ENCODE results near the gene ZNG1C. TPM values are rescaled to one million over a fixed set of nuclear protein-coding genes. Genes with fewer than 3 reads are reported as not detected.
"Not testable (repeated sequence)": the region's sequence is repeated elsewhere in the genome, so short reads cannot be mapped to it uniquely, and the experiment has no call there.

Gene ZNG1C
- total RNA-seq, 1 experiment from 2014 or later, result 22.4 TPM

DNA sequence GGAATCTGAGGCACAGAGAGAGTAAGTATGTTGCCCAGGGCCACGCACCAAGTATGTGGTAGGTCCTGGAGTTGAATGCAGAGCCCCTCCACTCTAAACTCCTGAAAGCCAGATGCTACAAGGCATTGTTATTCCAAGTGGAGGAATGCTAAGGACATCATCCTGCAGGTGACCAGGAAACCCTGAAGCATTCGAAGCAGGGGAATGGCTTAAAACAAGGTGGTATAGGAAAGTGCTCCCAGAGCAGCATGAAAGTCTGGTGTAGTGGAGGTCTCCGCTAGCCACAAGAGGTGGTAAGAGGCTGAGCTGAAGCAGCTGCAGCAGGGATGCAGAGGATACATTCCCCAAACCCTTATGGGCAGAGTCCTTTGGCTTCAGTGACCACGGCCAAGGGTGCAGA lies 87.3 kb downstream of the ZNG1C start:
- H3K4me3 ChIP-seq (ENCODE audit: low read depth in 2 of 2, low read length in 2 of 2); DNase-seq (ENCODE audit: low read depth, low spot score); POLR2A ChIA-PET; H3K27me3 ChIP-seq (ENCODE audit: control insufficient read depth, insufficient read depth, low read length); H3K27ac ChIP-seq (ENCODE audit: low read length); ATAC-seq; H3K9me3 ChIP-seq (ENCODE audit: control insufficient read depth, insufficient read depth, low read depth, low read length); BruUV-seq (replicated peaks); H3K4me1 ChIP-seq (ENCODE audit: control insufficient read depth, insufficient read depth, low read length); intact Hi-C loops (cut with micrococcal nuclease; ENCODE audit: unreplicated experiment); in situ Hi-C loops (cut with HindIII; ENCODE audit: low pct_unique_long_range_greater_than_20kb, low sequenced_read_pairs); CTCF ChIA-PET; H3K36me3 ChIP-seq (ENCODE audit: control insufficient read depth, insufficient read depth, low read length): not testable (repeated sequence)

DNA sequence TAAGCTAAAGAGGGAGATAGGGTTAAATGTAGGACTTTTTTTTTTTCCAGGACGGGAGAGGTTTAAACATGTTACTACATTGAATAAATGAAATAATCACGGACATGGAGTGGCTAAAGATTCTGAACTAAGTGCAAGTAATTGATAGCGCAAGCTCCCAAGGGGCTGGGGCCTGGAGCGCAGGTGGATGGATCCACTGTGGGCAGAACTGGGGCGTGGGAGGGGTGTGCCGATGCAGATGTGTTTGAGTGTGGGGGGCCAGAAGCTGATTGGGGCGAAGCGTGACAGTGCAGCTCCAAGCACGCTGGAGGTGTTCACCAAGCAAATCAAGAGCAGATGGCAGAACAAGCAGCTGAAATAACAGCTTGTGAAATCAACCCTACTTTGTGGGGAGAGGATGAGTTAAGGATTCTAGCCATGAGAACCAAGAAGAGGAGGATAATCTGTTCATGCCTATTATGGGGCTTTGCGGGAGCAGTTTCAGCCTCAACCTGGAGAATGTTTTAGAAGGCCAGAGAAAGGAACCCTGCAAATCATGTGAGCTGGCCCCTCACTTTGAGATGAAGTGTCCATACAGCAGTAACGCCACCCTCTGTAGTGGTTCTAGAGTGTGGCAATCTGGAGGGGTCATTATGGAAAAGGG lies 88.9 kb downstream of the ZNG1C start:
- H3K9me3 ChIP-seq (ENCODE audit: control insufficient read depth, insufficient read depth, low read depth, low read length); H3K4me1 ChIP-seq (ENCODE audit: control insufficient read depth, insufficient read depth, low read length); ATAC-seq; H3K36me3 ChIP-seq (ENCODE audit: control insufficient read depth, insufficient read depth, low read length); H3K27me3 ChIP-seq (ENCODE audit: control insufficient read depth, insufficient read depth, low read length); CTCF ChIA-PET; in situ Hi-C loops (cut with HindIII; ENCODE audit: low pct_unique_long_range_greater_than_20kb, low sequenced_read_pairs); BruUV-seq (replicated peaks); H3K4me3 ChIP-seq (ENCODE audit: low read depth in 2 of 2, low read length in 2 of 2); H3K27ac ChIP-seq (ENCODE audit: low read length); intact Hi-C loops (cut with micrococcal nuclease; ENCODE audit: unreplicated experiment); POLR2A ChIA-PET; DNase-seq (ENCODE audit: low read depth, low spot score): not testable (repeated sequence)

- H3K4me3 ChIP-seq (ENCODE audit: low read depth in 2 of 2, low read length in 2 of 2); POLR2A ChIA-PET; CTCF ChIA-PET; intact Hi-C loops (cut with micrococcal nuclease; ENCODE audit: unreplicated experiment); ATAC-seq; BruUV-seq (replicated peaks); DNase-seq (ENCODE audit: low read depth, low spot score); H3K27ac ChIP-seq (ENCODE audit: low read length); H3K27me3 ChIP-seq (ENCODE audit: control insufficient read depth, insufficient read depth, low read length); H3K4me1 ChIP-seq (ENCODE audit: control insufficient read depth, insufficient read depth, low read length); in situ Hi-C loops (cut with HindIII; ENCODE audit: low pct_unique_long_range_greater_than_20kb, low sequenced_read_pairs); H3K36me3 ChIP-seq (ENCODE audit: control insufficient read depth, insufficient read depth, low read length); H3K9me3 ChIP-seq (ENCODE audit: control insufficient read depth, insufficient read depth, low read depth, low read length): not testable (repeated sequence)
Observed at GRCh38 chr9:68332122-68332521, 90.3 kb downstream of the ZNG1C start.

DNA sequence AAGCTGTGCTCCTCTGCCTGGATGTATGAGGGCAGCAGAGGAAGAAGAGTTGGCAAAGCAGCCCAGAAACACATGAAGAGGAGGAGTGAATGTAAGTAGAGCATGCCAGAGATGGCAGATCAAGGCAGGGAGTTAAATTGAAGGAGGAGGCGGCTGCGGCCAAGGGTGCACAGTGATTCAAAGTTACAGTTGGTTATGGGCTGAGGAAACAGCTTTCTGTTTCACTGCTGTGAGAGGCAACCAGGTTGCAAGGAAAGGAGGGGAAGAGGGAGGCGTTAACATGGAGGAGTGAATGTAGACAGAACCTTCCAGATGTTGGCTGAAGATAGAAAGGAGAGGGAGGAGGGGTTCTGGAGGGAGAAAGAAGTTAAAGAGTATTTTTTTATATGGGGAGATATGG lies 94.2 kb downstream of the ZNG1C start:
- H3K4me3 ChIP-seq (ENCODE audit: low read depth in 2 of 2, low read length in 2 of 2); H3K4me1 ChIP-seq (ENCODE audit: control insufficient read depth, insufficient read depth, low read length); ATAC-seq; in situ Hi-C loops (cut with HindIII; ENCODE audit: low pct_unique_long_range_greater_than_20kb, low sequenced_read_pairs); H3K36me3 ChIP-seq (ENCODE audit: control insufficient read depth, insufficient read depth, low read length); H3K27me3 ChIP-seq (ENCODE audit: control insufficient read depth, insufficient read depth, low read length); intact Hi-C loops (cut with micrococcal nuclease; ENCODE audit: unreplicated experiment); H3K27ac ChIP-seq (ENCODE audit: low read length); POLR2A ChIA-PET; DNase-seq (ENCODE audit: low read depth, low spot score); H3K9me3 ChIP-seq (ENCODE audit: control insufficient read depth, insufficient read depth, low read depth, low read length); BruUV-seq (replicated peaks); CTCF ChIA-PET: not testable (repeated sequence)

DNA sequence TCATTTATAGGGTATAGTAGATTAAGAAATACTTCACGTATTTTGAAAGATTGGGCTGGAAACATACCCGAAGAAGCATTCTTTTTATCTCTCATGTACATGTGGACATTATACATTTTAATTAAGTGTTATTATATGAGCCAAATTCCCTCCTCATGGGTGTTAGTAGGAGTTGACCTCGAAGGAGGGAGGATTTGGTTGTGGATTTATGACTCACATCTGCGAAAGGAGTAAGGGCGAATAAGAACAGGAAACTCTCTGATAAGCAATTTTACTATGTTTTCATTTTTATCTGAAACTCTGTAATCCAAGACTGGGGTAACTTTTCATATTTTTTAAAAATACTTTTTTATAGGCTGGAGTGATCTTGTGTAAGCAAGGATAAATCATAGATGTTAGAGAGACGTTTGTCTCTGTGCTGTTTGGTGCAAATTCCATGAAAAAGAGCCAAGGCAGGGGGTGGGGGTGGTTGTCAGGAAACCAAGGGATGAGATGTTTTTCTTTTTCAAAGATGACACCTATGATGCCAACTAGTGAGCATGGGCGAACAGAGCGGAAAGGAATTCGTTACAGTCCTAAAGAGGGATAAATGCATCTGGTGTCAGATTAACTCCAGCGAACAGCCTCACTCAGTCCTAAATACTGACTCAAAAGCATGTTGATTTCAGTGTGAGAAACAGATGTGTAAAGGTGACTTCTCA lies 95.0 kb downstream of the ZNG1C start:
- BruUV-seq (replicated peaks); H3K36me3 ChIP-seq (ENCODE audit: control insufficient read depth, insufficient read depth, low read length); H3K27ac ChIP-seq (ENCODE audit: low read length); POLR2A ChIA-PET; H3K4me3 ChIP-seq (ENCODE audit: low read depth in 2 of 2, low read length in 2 of 2); H3K9me3 ChIP-seq (ENCODE audit: control insufficient read depth, insufficient read depth, low read depth, low read length); DNase-seq (ENCODE audit: low read depth, low spot score); in situ Hi-C loops (cut with HindIII; ENCODE audit: low pct_unique_long_range_greater_than_20kb, low sequenced_read_pairs); ATAC-seq; H3K4me1 ChIP-seq (ENCODE audit: control insufficient read depth, insufficient read depth, low read length); H3K27me3 ChIP-seq (ENCODE audit: control insufficient read depth, insufficient read depth, low read length); CTCF ChIA-PET; intact Hi-C loops (cut with micrococcal nuclease; ENCODE audit: unreplicated experiment): not testable (repeated sequence)

DNA sequence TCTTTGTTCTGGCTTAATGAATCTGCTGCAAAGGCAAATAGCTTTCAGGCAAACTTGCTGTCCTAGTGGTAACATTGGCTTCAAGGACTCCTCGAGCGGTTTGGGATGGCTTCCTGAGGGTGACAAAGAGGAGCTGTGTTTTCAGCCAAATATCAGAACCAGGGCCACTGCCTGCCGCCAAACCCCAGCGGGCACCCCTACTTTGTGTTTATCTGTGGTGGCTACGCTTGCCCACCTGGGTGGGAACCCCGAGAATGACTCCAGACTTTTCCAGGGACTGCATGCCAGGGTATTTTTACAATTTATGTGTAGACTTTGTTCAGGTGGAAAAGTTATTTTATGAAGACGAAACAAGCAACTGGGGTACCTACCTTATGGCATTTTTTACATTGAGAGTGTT lies 96.2 kb downstream of the ZNG1C start:
- H3K4me3 ChIP-seq (ENCODE audit: low read depth in 2 of 2, low read length in 2 of 2); H3K27ac ChIP-seq (ENCODE audit: low read length); CTCF ChIA-PET; in situ Hi-C loops (cut with HindIII; ENCODE audit: low pct_unique_long_range_greater_than_20kb, low sequenced_read_pairs); H3K36me3 ChIP-seq (ENCODE audit: control insufficient read depth, insufficient read depth, low read length); ATAC-seq; POLR2A ChIA-PET; H3K27me3 ChIP-seq (ENCODE audit: control insufficient read depth, insufficient read depth, low read length); intact Hi-C loops (cut with micrococcal nuclease; ENCODE audit: unreplicated experiment); DNase-seq (ENCODE audit: low read depth, low spot score); BruUV-seq (replicated peaks); H3K4me1 ChIP-seq (ENCODE audit: control insufficient read depth, insufficient read depth, low read length); H3K9me3 ChIP-seq (ENCODE audit: control insufficient read depth, insufficient read depth, low read depth, low read length): not testable (repeated sequence)

Data from Panc1 (cell line).